Suprapubic skin (tissue), 4 donors: ENCODE data around the gene RASGRP3.

Source experiments
- CTCF ChIP-seq, 2 donors: fragments of 200-600 bp in 1 of 2; fragments of 450-650 bp in 1 of 2; sonication (generic) in 1 of 2; IDR thresholded peaks; one replicate each; pipeline ENCODE4 v1.5.1; 2016 to 2019; ENCODE audit warnings: antibody characterized with exemption in 2 of 2, mild to moderate bottlenecking in 1 of 2, moderate library complexity in 1 of 2
- EP300 ChIP-seq: sonication (generic); formaldehyde crosslinking; IDR thresholded peaks from one replicate; pipeline ENCODE4 v1.6.1; 2017; ENCODE audit warnings: antibody characterized with exemption
- POLR2A ChIP-seq, 2 donors: fragments of 450-650 bp; IDR thresholded peaks; one replicate each; pipeline ENCODE4 v1.6.1; 2017; ENCODE audit warnings: antibody characterized with exemption in 2 of 2, mild to moderate bottlenecking in 2 of 2, moderate library complexity in 2 of 2
- POLR2AphosphoS5 ChIP-seq, 3 donors: sonication (generic); formaldehyde crosslinking; IDR thresholded peaks; one replicate each; pipeline ENCODE4 v1.6.1; 2017; ENCODE audit warnings: antibody characterized with exemption in 3 of 3

- TF ChIP-seq CTCF (IDR thresholded peaks at IDR 0.05) (no peak), POLR2A (IDR thresholded peaks at IDR 0.05) (no peak), POLR2AphosphoS5 (IDR thresholded peaks at IDR 0.05) (no peak), EP300 (no peak)
Measured at GRCh38 chr2:33529771-33530481, 53.5 kb downstream of the RASGRP3 start.
